Activated naive CD8-positive, alpha-beta T cell (primary cell): ENCODE data around the gene CEACAM16.
A peak's percentile ranks its signal among the peaks of the same experiment; 100 is the strongest.

Source experiments
- H3K27ac Mint-ChIP-seq: one replicate; pipeline ENCODE4 v1.8.0; 2021; ENCODE audit warnings: mixed read lengths
- H3K27me3 Mint-ChIP-seq: one replicate; pipeline ENCODE4 v1.8.0; 2021; ENCODE audit warnings: mixed read lengths
- H3K36me3 Mint-ChIP-seq: one replicate; pipeline ENCODE4 v1.8.0; 2021; ENCODE audit warnings: mixed read lengths
- H3K4me1 Mint-ChIP-seq: one replicate; pipeline ENCODE4 v1.8.0; 2021; ENCODE audit warnings: low read depth, mixed read lengths
- H3K4me3 Mint-ChIP-seq: one replicate; pipeline ENCODE4 v1.8.0; 2021; ENCODE audit warnings: mild to moderate bottlenecking, mixed read lengths
- H3K9me3 Mint-ChIP-seq: one replicate; pipeline ENCODE4 v1.8.0; 2021; ENCODE audit warnings: low read depth, mixed read lengths

CEACAM16 gene

DNA sequence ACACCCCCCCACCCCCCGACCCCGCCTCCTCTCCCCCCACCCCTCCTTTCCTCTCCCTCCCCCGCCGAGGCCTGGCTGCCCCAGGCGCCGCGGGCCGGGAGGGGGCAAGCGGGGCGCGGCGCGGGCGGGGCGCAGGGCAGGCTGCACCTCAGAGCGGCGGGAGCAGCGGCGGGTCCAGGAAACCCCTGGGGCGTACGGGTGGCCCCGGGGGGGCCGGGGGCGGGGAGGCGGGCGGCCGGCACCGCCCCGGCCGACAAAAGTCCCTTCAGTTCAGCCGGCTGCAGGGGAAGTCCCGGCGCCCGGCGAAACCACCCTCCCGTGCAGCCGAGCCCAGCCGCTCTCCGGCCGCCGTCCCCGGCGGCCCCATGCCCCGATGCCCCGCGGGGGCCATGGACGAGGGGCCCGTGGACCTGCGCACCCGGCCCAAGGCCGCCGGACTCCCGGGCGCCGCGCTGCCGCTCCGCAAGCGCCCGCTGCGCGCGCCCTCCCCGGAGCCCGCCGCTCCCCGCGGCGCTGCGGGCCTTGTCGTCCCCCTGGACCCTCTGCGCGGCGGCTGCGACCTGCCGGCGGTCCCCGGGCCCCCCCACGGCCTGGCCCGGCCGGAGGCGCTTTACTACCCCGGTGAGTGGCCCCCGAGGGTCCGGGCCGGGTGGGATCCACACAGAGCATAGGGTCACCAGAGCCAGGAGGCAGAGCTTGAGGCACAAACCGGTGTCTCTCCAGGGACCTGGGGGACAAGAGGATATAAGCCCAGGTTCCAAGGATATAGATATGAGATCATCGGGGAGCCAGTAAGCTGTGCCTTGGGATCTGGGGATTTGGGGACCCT lies 49.7 kb downstream of the CEACAM16 start, which contains the start of gene BCL3:
BCL3 (plus strand) TSS at position 283 of the 829 bp plus-strand sequence; CDS start at position 366, 83 bp downstream.
- H3K4me1 Mint-ChIP-seq: peaks cover 57% of the 10 kb centered on the region
- H3K36me3 Mint-ChIP-seq: peaks cover 2% of the 10 kb centered on the region
- no peaks in the 10 kb centered on the region for H3K9me3 Mint-ChIP-seq
- peak within 1 kb of the TSS; percentile 92 for H3K4me3 Mint-ChIP-seq
- H3K27ac Mint-ChIP-seq: peak within 1 kb of the TSS; percentile 92
- no peaks in the 10 kb centered on the region for H3K27me3 Mint-ChIP-seq

DNA sequence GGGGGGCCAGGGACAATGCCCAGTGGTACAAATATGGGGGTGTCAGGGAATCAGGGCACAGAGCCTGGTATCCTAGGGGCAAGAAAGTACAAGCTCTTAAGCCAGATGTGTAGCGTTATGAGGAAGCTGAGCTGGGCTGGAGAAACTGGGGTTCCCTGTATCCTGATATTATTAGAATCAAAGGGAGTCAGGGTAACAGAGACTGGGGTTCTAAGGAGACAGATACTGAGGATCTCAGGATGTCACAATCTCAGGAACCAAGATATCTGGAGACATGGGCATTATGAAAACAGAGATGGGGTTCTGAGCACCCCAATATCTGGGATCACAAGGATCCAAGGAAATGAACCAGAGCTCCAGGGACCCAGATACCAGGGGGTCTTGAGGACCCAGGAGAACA lies 50.3 kb downstream of the CEACAM16 start:
- Mint-ChIP-seq H3K4me1 (peaks cover 61% of the 10 kb centered on the region), H3K9me3 (no peaks in the 10 kb centered on the region), H3K27me3 (no peaks in the 10 kb centered on the region), H3K4me3 (peak overlapping the region; percentile 83), H3K27ac (peak overlapping the region; percentile 61), H3K36me3 (peaks cover 2% of the 10 kb centered on the region)

DNA sequence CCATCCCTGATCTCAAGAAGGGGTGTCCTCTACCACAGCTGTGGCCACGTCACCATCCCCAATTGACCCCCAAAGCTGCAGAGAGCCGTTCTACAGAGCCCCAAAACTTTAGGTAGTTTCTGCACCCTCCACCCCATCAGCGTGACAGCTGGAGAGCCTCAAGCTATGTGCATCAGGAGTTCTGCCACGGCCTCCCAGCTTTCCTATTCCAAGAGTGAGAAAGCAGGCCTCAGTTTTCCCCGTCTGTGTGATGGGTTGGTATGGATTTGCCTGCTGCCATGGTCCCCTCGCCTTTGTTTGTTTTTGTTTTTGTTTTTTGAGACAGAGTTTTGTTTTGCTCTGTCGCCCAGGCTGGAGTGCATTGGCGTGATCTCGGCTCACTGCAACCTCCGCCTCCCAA lies 51.0 kb downstream of the CEACAM16 start:
- Mint-ChIP-seq H3K27ac (peak overlapping the region; percentile 37), H3K36me3 (peaks cover 2% of the 10 kb centered on the region), H3K27me3 (no peaks in the 10 kb centered on the region), H3K4me1 (peaks cover 67% of the 10 kb centered on the region), H3K9me3 (no peaks in the 10 kb centered on the region), H3K4me3 (peak overlapping the region; percentile 83)

DNA sequence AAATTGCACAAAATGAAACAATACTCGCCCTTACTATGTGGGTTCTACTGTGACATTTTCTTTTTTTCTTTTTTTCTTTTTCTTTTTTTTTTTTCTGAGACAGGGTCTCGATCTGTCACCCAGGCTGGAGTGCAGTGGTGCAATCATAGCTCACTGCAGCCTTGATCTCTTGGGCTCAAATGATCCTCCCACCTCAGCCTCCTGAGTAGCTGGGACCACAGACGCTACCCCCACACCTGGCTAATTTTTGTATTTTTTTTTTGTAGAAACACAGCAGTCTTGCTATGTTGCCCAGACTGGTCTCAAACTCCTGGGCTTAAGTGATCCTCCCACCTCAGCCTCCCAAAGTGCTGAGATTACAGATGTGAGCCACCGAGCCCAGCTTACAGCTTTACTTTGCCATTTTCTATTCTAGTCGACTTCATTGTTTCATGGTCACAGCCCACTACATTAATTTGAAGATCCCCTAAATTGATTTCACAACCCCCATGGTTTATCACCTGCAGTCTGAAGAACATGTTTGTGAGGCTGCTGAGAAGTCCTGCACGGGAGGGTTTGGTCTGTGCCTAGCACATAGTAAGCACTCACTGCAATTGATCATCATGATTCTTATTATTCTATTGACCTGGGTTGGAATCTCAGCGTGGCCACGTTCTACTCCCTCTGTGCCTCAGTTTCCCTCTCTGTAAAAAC lies 53.3 kb downstream of the CEACAM16 start:
- H3K9me3 Mint-ChIP-seq: no peaks in the 10 kb centered on the region
- H3K36me3 Mint-ChIP-seq: peaks cover 2% of the 10 kb centered on the region
- no peaks in the 10 kb centered on the region for H3K27me3 Mint-ChIP-seq
- H3K4me1 Mint-ChIP-seq: peaks cover 63% of the 10 kb centered on the region
- H3K27ac Mint-ChIP-seq: peak overlapping the region; percentile 41
- H3K4me3 Mint-ChIP-seq: peak overlapping the region; percentile 91

DNA sequence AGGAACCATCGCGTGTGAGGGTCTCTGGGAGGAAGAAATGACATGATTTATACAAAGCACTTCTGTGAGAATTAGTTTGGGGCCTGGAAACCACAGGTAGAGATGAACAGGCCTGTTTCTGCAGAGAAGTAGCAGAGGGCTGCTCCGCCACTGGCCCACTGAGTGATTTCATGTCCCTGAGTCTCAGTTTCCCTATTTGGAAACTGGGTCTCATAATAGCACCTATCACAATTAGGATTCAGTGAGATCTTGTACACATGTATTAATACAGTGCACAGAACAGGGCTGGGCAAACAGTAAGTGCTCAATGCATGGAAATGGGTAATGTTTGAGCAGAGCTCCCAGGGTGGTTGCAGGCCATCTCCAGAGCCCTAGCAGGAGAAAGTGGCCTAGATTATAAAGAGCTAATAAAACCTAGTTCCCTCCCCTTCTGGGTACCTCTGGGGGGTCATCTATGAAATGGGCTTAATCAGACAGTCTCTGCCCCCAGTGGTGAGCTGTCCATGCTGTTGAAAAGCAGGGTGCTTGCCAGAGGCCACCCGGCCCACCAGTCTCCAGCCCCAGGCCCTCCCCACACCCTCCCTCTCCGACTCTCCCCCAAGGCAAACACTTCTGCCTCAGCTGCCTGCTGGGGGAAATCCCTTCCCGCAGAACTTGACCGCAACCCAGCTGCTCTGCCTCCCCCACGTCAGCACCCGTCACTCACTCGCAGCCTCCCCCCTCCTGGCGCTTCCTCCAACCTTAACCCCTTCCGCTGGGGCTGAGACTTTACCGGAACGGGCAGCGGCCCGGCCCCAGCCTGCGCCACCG lies 54.1 kb downstream of the CEACAM16 start:
- Mint-ChIP-seq H3K4me1 (peaks cover 58% of the 10 kb centered on the region), H3K4me3 (peak overlapping the region; percentile 91), H3K27me3 (no peaks in the 10 kb centered on the region), H3K9me3 (no peaks in the 10 kb centered on the region), H3K27ac (peak overlapping the region; percentile 78), H3K36me3 (peaks cover 2% of the 10 kb centered on the region)

DNA sequence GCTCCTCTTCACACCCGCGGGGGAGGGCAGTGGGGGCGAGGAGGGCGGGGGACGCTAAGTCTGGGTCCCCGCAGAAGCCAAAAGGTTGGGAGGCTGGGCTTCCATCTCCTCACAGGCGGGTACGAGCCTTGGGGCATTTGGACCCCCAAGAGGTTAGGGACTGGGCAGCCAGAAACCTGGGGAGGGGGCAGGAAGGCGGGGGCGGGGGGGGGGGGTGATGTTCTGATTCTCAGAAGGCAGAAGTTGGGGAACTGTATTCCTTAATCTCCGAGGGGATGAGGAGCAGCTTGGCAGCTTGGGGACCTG lies 54.6 kb downstream of the CEACAM16 start:
- H3K4me3 Mint-ChIP-seq: peak overlapping the region; percentile 91
- H3K4me1 Mint-ChIP-seq: peaks cover 58% of the 10 kb centered on the region
- H3K27me3 Mint-ChIP-seq: no peaks in the 10 kb centered on the region
- peaks cover 2% of the 10 kb centered on the region for H3K36me3 Mint-ChIP-seq
- H3K27ac Mint-ChIP-seq: peak overlapping the region; percentile 92
- no peaks in the 10 kb centered on the region for H3K9me3 Mint-ChIP-seq

DNA sequence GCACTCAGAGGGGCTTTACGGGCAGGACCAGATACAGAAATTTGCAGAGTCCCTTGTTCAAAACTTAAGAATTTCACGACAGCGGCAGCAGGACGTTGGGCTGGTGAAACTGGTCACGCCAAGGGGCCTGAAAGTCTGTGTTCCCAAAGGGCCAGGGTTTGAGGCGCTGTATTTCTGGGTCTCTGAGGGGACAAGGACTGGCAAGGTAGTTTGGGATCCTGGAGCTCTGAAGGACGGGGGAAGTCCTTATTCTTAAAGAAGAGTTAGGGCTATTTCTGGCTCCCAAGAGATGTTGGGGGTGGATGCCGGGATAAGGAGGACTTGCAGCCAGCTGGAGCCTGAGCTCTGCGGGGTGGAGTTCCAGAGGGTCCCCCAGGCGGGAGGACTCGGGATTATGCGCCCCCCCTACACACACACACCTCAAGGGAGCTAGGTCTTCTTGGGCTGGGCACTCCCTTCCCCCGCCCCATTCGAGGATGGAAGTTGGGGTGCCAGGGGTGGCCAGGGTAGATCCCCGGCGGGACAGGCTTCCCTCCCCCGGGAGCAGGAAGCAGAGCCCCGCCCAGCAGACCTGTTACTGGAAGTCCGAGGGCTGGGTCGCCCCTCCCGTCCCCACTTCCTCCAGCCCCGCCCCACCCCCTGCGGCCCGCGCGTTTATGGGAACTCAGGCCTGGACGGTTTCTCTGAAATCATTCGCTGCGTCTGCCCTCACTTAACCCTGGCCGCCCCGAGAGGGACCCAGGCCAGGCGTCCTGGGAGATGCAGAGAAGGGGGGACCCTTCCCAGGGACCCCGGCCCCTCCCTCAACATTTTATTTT lies 55.2 kb downstream of the CEACAM16 start:
- H3K4me1 Mint-ChIP-seq: peaks cover 58% of the 10 kb centered on the region
- H3K27ac Mint-ChIP-seq: peak overlapping the region; percentile 92
- no peaks in the 10 kb centered on the region for H3K9me3 Mint-ChIP-seq
- peaks cover 2% of the 10 kb centered on the region for H3K36me3 Mint-ChIP-seq
- H3K4me3 Mint-ChIP-seq: peak overlapping the region; percentile 91
- no peaks in the 10 kb centered on the region for H3K27me3 Mint-ChIP-seq

DNA sequence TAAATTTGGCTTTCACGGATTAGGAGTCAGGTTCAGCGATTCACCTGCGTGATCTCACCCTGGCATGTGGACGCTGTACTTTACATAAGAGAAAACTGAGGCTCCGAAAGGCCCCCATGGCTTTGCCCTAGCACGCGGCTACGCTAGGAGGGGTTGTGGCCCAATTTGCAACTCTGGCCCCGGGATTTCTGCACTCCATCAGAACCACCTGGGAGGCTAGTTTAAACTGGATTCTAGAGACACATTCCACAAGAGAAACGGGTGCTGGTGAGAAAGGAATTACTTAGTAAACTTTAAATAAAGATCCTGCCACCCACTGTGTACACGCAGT lies 55.8 kb downstream of the CEACAM16 start:
- no peaks in the 10 kb centered on the region for H3K9me3 Mint-ChIP-seq
- no peaks in the 10 kb centered on the region for H3K27me3 Mint-ChIP-seq
- peak overlapping the region; percentile 92 for H3K27ac Mint-ChIP-seq
- peak overlapping the region; percentile 91 for H3K4me3 Mint-ChIP-seq
- H3K36me3 Mint-ChIP-seq: peaks cover 2% of the 10 kb centered on the region
- peaks cover 54% of the 10 kb centered on the region for H3K4me1 Mint-ChIP-seq

DNA sequence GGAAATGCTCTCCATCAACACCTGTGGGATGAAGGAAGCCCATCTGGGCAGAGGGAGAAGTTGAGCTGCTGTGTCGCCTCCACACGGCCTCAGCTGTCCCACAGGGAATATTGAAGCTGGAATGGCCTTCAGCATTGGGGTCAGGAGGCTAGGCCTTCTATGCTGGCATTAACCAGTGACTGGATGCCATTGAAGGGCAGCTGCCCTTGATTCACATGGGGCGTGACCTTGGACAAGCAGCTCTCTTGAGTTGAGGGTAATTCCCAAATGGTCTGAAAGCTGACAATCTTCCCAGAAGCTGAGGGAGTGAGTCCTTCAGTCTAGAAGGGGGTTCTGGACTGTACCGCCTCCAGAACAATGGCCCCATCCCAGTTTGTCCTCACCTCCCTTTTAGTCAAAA lies 56.3 kb downstream of the CEACAM16 start:
- Mint-ChIP-seq H3K9me3 (no peaks in the 10 kb centered on the region), H3K27me3 (no peaks in the 10 kb centered on the region), H3K4me1 (peaks cover 54% of the 10 kb centered on the region), H3K27ac (peak overlapping the region; percentile 92), H3K36me3 (peaks cover 5% of the 10 kb centered on the region), H3K4me3 (peak overlapping the region; percentile 91)

DNA sequence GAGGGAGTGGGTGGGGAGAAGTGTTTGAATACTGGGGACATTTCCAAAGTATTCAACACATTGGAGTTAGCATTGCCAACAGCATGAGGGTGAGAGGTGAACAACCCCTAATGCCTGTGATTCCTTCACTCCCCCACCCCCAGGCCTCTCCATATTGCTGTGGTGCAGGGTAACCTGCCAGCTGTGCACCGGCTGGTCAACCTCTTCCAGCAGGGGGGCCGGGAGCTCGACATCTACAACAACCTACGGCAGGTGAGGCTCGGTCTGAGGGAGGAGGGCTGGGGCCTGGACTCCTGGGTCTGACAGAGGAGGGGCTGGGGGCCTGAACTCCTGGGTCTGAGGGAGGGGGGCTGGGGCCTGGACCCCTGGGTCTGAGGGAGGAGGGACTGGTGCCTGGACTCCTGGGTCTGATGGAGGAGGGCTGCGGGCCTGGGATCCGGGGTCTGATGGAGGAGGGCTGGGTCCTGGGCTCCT lies 57.2 kb downstream of the CEACAM16 start:
- Mint-ChIP-seq H3K4me1 (peaks cover 54% of the 10 kb centered on the region), H3K4me3 (peak overlapping the region; percentile 17), H3K27me3 (no peaks in the 10 kb centered on the region), H3K27ac (peak overlapping the region; percentile 22), H3K36me3 (peaks cover 3% of the 10 kb centered on the region), H3K9me3 (no peaks in the 10 kb centered on the region)

DNA sequence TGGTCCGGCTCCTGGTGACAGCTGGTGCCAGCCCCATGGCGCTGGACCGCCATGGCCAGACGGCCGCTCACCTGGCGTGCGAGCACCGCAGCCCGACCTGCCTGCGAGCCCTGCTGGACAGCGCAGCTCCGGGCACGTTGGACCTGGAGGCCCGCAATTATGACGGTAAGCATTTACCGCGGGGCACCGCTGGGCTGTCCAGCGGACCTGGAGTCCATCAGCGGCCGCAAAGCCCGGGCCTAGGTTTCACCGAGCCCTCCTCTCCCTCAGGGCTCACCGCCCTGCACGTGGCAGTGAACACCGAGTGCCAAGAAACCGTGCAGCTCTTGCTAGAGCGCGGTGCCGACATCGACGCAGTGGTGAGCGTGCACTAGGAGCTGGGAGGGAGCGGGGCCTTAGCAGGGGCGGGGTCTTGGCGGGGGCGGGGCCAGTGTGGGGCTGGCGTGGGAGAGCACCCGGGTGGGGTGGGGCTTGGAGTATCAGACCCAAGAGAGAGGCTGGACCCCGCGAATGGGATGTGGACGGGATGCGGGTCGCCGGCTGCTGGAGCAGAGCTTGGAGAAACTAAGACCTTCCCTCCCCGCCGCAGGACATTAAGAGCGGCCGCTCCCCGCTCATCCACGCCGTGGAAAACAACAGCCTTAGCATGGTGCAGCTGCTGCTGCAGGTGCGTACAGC lies 58.2 kb downstream of the CEACAM16 start:
- H3K4me1 Mint-ChIP-seq: peaks cover 46% of the 10 kb centered on the region
- H3K9me3 Mint-ChIP-seq: no peaks in the 10 kb centered on the region
- no peak overlapping the region for H3K27ac Mint-ChIP-seq

DNA sequence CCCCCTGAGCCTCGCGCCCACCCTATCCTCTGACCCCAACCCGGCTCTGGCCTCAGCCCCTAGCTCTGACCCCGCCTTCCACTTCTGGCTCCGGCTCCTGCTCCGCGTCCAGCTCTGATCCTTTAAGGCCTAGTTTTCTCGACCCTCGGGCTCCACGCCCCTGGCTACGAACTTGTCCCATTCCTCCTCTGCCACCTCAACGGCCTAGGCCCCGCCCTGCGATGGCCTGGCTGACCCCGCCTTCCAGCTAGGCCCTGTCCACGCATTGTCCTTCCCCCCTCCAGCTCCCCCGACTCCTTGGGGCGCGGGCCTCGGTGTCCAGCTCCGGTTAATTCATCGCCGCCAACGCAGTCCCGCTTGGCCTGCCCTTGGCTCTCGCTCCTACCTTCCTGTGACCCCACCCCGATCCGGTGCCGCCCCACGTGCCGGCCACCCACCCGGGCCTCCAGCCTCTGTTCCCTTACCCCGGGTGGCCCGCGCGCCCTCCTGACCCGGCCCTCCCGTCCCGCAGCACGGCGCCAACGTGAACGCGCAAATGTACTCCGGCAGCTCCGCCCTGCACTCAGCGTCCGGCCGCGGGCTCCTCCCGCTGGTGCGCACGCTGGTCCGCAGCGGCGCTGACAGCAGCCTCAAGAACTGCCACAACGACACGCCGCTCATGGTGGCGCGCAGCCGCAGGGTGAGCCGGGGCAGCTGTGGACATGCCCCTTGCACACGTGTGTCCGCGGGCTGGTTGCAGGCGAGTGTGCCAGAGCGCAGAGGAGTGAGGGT lies 59.0 kb downstream of the CEACAM16 start:
- Mint-ChIP-seq H3K27me3 (no peaks in the 10 kb centered on the region), H3K9me3 (no peaks in the 10 kb centered on the region), H3K36me3 (peaks cover 3% of the 10 kb centered on the region), H3K4me3 (no peak overlapping the region), H3K27ac (no peak overlapping the region), H3K4me1 (peaks cover 43% of the 10 kb centered on the region)

More for the DNA sequence above, 58.2 kb downstream of the CEACAM16 start:
- Mint-ChIP-seq H3K36me3 (peaks cover 3% of the 10 kb centered on the region), H3K27me3 (no peaks in the 10 kb centered on the region), H3K4me3 (no peak overlapping the region)

DNA sequence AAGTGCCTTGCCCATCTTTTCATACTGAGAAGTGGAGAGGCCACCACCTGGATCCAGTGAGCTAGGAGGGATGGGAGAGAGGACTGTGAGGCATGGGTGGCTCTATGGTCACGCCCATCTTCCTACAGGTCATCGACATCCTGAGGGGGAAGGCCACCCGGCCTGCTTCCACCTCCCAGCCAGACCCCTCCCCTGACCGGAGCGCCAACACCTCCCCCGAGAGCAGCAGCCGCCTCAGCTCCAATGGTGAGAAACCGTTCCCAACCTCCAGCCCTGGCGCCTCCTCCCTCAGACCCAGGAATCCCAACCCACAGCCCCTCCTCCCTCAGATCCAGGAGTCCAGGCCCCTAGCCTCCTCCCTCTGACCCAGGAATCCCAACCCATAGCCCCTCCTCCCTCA lies 59.6 kb downstream of the CEACAM16 start:
- H3K4me3 Mint-ChIP-seq: no peak overlapping the region
- H3K9me3 Mint-ChIP-seq: no peaks in the 10 kb centered on the region

More for the DNA sequence above, 59.6 kb downstream of the CEACAM16 start:
- H3K4me1 Mint-ChIP-seq: peaks cover 44% of the 10 kb centered on the region
- H3K36me3 Mint-ChIP-seq: peaks cover 3% of the 10 kb centered on the region
- H3K27me3 Mint-ChIP-seq: no peaks in the 10 kb centered on the region
- H3K27ac Mint-ChIP-seq: no peak overlapping the region
